ENCODE measurements around the gene ADAMTS12.

GRCh38 chr5:33628796-33629195 lies 263.0 kb downstream of the ADAMTS12 start:
- TF ChIP-seq, protein P1, sequence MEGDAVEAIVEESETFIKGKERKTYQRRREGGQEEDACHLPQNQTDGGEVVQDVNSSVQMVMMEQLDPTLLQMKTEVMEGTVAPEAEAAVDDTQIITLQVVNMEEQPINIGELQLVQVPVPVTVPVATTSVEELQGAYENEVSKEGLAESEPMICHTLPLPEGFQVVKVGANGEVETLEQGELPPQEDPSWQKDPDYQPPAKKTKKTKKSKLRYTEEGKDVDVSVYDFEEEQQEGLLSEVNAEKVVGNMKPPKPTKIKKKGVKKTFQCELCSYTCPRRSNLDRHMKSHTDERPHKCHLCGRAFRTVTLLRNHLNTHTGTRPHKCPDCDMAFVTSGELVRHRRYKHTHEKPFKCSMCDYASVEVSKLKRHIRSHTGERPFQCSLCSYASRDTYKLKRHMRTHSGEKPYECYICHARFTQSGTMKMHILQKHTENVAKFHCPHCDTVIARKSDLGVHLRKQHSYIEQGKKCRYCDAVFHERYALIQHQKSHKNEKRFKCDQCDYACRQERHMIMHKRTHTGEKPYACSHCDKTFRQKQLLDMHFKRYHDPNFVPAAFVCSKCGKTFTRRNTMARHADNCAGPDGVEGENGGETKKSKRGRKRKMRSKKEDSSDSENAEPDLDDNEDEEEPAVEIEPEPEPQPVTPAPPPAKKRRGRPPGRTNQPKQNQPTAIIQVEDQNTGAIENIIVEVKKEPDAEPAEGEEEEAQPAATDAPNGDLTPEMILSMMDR (conservative IDR thresholded peaks at IDR 0.05; ENCODE audit: low read length), result no peak
- no peak for TF ChIP-seq EZH2phosphoT487 (IDR thresholded peaks at IDR 0.05; ENCODE audit: borderline replicate concordance, low read depth, low read length)

Data from OCI-LY7 (cell line).